Karpas-422 (cell line): ENCODE measurements around the gene ANKRD23. TPM values are rescaled to one million over a fixed set of nuclear protein-coding genes. Genes with fewer than 3 reads are reported as not detected.

Experiments used
- DNase-seq: peaks from one replicate; pipeline ENCODE4 v3.0.0-alpha.2; 2015
- H2AFZ ChIP-seq: fragments of 200-600 bp; sonication (generic); 2 replicates; pipeline ENCODE4 v1.6.1; 2014; ENCODE audit warnings: antibody characterized with exemption, low read length, mixed read lengths
- H3K27ac ChIP-seq: fragments of 200-600 bp; sonication (generic); 2 replicates; pipeline ENCODE4 v1.5.1; 2014; ENCODE audit warnings: mild to moderate bottlenecking, low read length, moderate library complexity
- H3K27me3 ChIP-seq: fragments of 200-600 bp; sonication (generic); 2 replicates; pipeline ENCODE4 v1.6.1; 2014; ENCODE audit warnings: low read length, mixed read lengths
- H3K36me3 ChIP-seq: fragments of 200-600 bp; sonication (generic); 2 replicates; pipeline ENCODE4 v1.6.1; 2014; ENCODE audit warnings: low read length, mixed read lengths; ENCODE audit not compliant: insufficient read depth
- H3K4me1 ChIP-seq: fragments of 200-600 bp; sonication (generic); 2 replicates; pipeline ENCODE4 v1.6.1; 2014; ENCODE audit warnings: mild to moderate bottlenecking, low read length, mixed read lengths
- H3K4me2 ChIP-seq: fragments of 200-600 bp; sonication (generic); 2 replicates; pipeline ENCODE4 v1.6.1; 2014; ENCODE audit warnings: low read length, low read depth, mild to moderate bottlenecking; ENCODE audit not compliant: poor library complexity, severe bottlenecking
- H3K4me3 ChIP-seq: fragments of 200-600 bp; sonication (generic); 2 replicates; pipeline ENCODE4 v1.5.1; 2014; ENCODE audit warnings: mild to moderate bottlenecking, antibody characterized with exemption, low read length, mixed read lengths
- H3K79me2 ChIP-seq: fragments of 200-600 bp; sonication (generic); 2 replicates; pipeline ENCODE4 v1.6.1; 2014; ENCODE audit warnings: mild to moderate bottlenecking, low read length, mixed read lengths
- H3K9ac ChIP-seq: fragments of 200-600 bp; sonication (generic); 2 replicates; pipeline ENCODE4 v1.6.0; 2014; ENCODE audit warnings: low read length
- H3K9me2 ChIP-seq: fragments of 200-600 bp; sonication (generic), shearing (Covaris generic); replicated peaks from 2 replicates; pipeline ENCODE4 v1.6.0; 2014; ENCODE audit warnings: mild to moderate bottlenecking, low read length, moderate library complexity; ENCODE audit not compliant: insufficient read depth
- H3K9me3 ChIP-seq: fragments of 300-700, 200-600 bp; sonication (generic); 2 replicates; pipeline ENCODE4 v1.6.1; 2014; ENCODE audit warnings: low read length, mixed read lengths
- H4K20me1 ChIP-seq: fragments of 200-600 bp; sonication (generic); 2 replicates; pipeline ENCODE4 v1.6.1; 2014; ENCODE audit warnings: mild to moderate bottlenecking, antibody characterized with exemption, low read length, low read depth; ENCODE audit not compliant: insufficient read depth
- total RNA-seq: library from RNA; depleted of rRNA; stranded (reverse); fragments of >200 nt; shearing (Covaris generic); gene quantifications from 2 replicates; pipeline ENCODE4 v1.2.3, GENCODE V29; 2014; ENCODE audit warnings: low replicate concordance

ANKRD23 gene
- total RNA-seq, 1 experiment from 2014 or later = 1.6 TPM

- H3K36me3 ChIP-seq = peaks cover 6% of the 10 kb centered on the region; the same call in 1 of the 2 replicates
- peak overlapping the region; percentile 53 for H3K4me2 ChIP-seq
- H3K27me3 ChIP-seq = no peaks in the 10 kb centered on the region
- H3K4me3 ChIP-seq = peak overlapping the region; percentile 45; the same call in 1 of the 2 replicates
- peak overlapping the region; percentile 78; the same call in 1 of the 2 replicates for H2AFZ ChIP-seq
- peaks cover 21% of the 10 kb centered on the region for H3K4me1 ChIP-seq
- no peaks in the 10 kb centered on the region for H3K79me2 ChIP-seq
- peak overlapping the region; percentile 53; the same call in 1 of the 2 replicates for H3K9ac ChIP-seq
- no peak for DNase-seq
- H3K27ac ChIP-seq = no peak overlapping the region
- H3K9me2 ChIP-seq = no peaks in the 10 kb centered on the region
- H3K9me3 ChIP-seq = no peaks in the 10 kb centered on the region
- H4K20me1 ChIP-seq = no peaks in the 10 kb centered on the region
These were observed 3.7 kb downstream of the ANKRD23 start for GRCh38 chr2:96839875-96840850.

DNA sequence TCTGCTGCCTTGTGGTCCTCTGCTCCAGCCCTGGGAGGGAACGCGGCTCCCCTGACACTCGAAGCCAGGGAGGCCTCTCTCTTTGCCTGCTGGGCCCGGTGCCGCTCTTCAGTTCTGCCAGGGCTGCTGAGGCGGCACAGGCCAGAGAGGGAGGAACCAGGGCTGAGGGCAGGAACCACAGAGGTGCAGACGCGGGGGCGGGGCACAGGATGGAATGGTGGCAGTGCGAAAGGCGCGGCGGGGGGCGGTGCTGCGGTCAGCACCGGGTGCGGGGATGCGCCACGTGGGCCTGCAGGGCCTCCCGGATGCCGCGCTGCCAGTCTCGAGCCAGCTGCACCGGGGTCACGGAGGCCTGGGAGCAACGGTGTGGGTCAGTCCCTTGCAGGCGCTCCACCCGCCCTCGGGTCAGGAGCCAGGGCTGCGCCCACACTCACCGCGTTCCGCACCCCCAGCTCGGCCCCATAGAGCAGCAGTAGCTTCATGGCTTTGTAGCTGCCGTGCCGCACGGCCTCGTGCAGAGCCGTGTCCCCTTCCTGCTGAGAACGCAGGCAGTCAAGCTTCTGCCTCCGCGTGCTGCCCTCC, 4.4 kb downstream of the ANKRD23 start:
- no peaks in the 10 kb centered on the region for H3K9me3 ChIP-seq
- no peaks in the 10 kb centered on the region for H3K79me2 ChIP-seq
- peak overlapping the region; percentile 78; the same call in 1 of the 2 replicates for H2AFZ ChIP-seq
- no peaks in the 10 kb centered on the region for H3K27me3 ChIP-seq
- peak overlapping the region; percentile 53 for H3K9ac ChIP-seq
- no peaks in the 10 kb centered on the region for H4K20me1 ChIP-seq
- peaks cover 6% of the 10 kb centered on the region; the same call in 1 of the 2 replicates for H3K36me3 ChIP-seq
- H3K4me3 ChIP-seq = peak overlapping the region; percentile 45; the same call in 1 of the 2 replicates
- DNase-seq = peak; percentile 78
- peak overlapping the region; percentile 53 for H3K4me2 ChIP-seq
- peaks cover 21% of the 10 kb centered on the region for H3K4me1 ChIP-seq
- H3K27ac ChIP-seq = no peak overlapping the region
- no peaks in the 10 kb centered on the region for H3K9me2 ChIP-seq

- no peaks in the 10 kb centered on the region for H3K9me2 ChIP-seq
- H2AFZ ChIP-seq = peak overlapping the region; percentile 78; the same call in 1 of the 2 replicates
- H3K4me1 ChIP-seq = peaks cover 21% of the 10 kb centered on the region
- peaks cover 7% of the 10 kb centered on the region; the same call in 1 of the 2 replicates for H3K36me3 ChIP-seq
- DNase-seq = no peak
- no peak overlapping the region for H3K27ac ChIP-seq
- H3K9me3 ChIP-seq = no peaks in the 10 kb centered on the region
- H3K4me2 ChIP-seq = peak overlapping the region; percentile 53
- H3K27me3 ChIP-seq = no peaks in the 10 kb centered on the region
- H4K20me1 ChIP-seq = no peaks in the 10 kb centered on the region
- H3K4me3 ChIP-seq = peak overlapping the region; percentile 45; the same call in 1 of the 2 replicates
- H3K79me2 ChIP-seq = no peaks in the 10 kb centered on the region
- peak overlapping the region; percentile 53 for H3K9ac ChIP-seq
These were observed 5.2 kb downstream of the ANKRD23 start for GRCh38 chr2:96838345-96839292.

GRCh38 chr2:96837575-96837974, 6.2 kb downstream of the ANKRD23 start:
- DNase-seq = no peak
- no peak overlapping the region for H3K9ac ChIP-seq
- no peak overlapping the region for H3K4me2 ChIP-seq
- no peaks in the 10 kb centered on the region for H3K79me2 ChIP-seq
- H3K9me3 ChIP-seq = no peaks in the 10 kb centered on the region
- no peak overlapping the region for H3K27ac ChIP-seq
- H2AFZ ChIP-seq = no peak overlapping the region
- peaks cover 27% of the 10 kb centered on the region for H3K4me1 ChIP-seq
- no peaks in the 10 kb centered on the region for H3K9me2 ChIP-seq
- no peaks in the 10 kb centered on the region for H4K20me1 ChIP-seq
- H3K4me3 ChIP-seq = no peak overlapping the region
- H3K36me3 ChIP-seq = peaks cover 8% of the 10 kb centered on the region; the same call in 1 of the 2 replicates
- H3K27me3 ChIP-seq = no peaks in the 10 kb centered on the region

DNA sequence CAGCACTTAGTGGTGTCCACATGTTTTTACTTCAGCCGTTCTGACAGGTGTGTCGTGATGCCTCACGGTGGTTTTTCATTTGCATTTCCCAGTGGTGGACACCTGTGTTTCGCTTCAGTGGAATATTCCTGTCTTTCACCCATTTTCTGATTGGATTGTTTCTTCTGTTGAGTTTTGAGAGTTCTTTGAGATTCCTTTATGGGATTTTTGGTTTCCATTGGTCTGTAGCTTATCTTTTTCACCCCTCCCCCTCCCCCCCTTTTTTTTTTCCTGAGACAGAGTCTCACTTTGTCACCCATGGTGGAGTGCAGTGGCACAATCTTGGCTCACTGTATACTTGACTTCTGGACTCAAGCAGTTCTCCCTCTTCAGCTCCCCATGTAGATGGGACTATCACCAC, 8.0 kb downstream of the ANKRD23 start:
- H3K27me3 ChIP-seq = no peaks in the 10 kb centered on the region
- no peaks in the 10 kb centered on the region for H4K20me1 ChIP-seq
- H3K36me3 ChIP-seq = peaks cover 8% of the 10 kb centered on the region; the same call in 1 of the 2 replicates
- H3K4me3 ChIP-seq = no peak overlapping the region
- H3K9me2 ChIP-seq = no peaks in the 10 kb centered on the region
- no peaks in the 10 kb centered on the region for H3K79me2 ChIP-seq
- peaks cover 27% of the 10 kb centered on the region for H3K4me1 ChIP-seq
- H3K9ac ChIP-seq = no peak overlapping the region
- no peak overlapping the region for H3K4me2 ChIP-seq
- H3K9me3 ChIP-seq = no peaks in the 10 kb centered on the region
- H3K27ac ChIP-seq = no peak overlapping the region
- H2AFZ ChIP-seq = no peak overlapping the region
- no peak for DNase-seq

- no peak overlapping the region for H2AFZ ChIP-seq
- no peaks in the 10 kb centered on the region for H4K20me1 ChIP-seq
- no peak overlapping the region for H3K9ac ChIP-seq
- no peaks in the 10 kb centered on the region for H3K9me2 ChIP-seq
- H3K79me2 ChIP-seq = no peaks in the 10 kb centered on the region
- H3K27ac ChIP-seq = no peak overlapping the region
- DNase-seq = no peak
- no peaks in the 10 kb centered on the region for H3K9me3 ChIP-seq
- peaks cover 7% of the 10 kb centered on the region for H3K4me1 ChIP-seq
- no peaks in the 10 kb centered on the region for H3K27me3 ChIP-seq
- H3K4me2 ChIP-seq = no peak overlapping the region
- H3K4me3 ChIP-seq = no peak overlapping the region
- H3K36me3 ChIP-seq = peaks cover 8% of the 10 kb centered on the region; the same call in 1 of the 2 replicates
These were observed 10.9 kb downstream of the ANKRD23 start for GRCh38 chr2:96832754-96833507.

DNA sequence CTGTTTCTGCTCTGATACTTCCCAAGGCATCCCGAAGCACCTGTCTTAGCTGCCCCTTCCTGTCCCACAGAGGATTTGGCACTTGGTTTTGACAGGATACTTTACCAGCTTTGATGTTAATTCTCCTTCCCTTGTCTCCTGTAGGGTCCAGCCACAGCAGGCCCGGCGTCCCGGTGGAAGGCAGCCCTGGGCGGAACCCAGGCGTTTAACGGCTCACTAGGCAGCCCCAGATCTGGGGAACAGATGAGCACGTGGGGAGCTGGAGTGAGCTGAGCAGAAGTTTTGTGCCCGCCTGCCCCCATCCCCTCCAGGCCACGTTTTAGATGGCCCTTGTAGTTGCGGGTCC, 11.4 kb downstream of the ANKRD23 start:
- H3K4me1 ChIP-seq = peaks cover 7% of the 10 kb centered on the region
- H3K4me2 ChIP-seq = no peak overlapping the region
- no peak overlapping the region for H2AFZ ChIP-seq
- H3K9me3 ChIP-seq = no peaks in the 10 kb centered on the region
- peaks cover 6% of the 10 kb centered on the region; the same call in 1 of the 2 replicates for H3K36me3 ChIP-seq
- no peak overlapping the region for H3K4me3 ChIP-seq
- no peaks in the 10 kb centered on the region for H3K79me2 ChIP-seq
- H3K9ac ChIP-seq = no peak overlapping the region
- H4K20me1 ChIP-seq = no peaks in the 10 kb centered on the region
- no peak for DNase-seq
- H3K9me2 ChIP-seq = no peaks in the 10 kb centered on the region
- H3K27me3 ChIP-seq = no peaks in the 10 kb centered on the region
- no peak overlapping the region for H3K27ac ChIP-seq
